ENCODE data around the gene SERGEF. TPM values are rescaled to one million over a fixed set of nuclear protein-coding genes. Genes with fewer than 3 reads are reported as not detected.

The SERGEF gene
- total RNA-seq, 1 experiment from 2014 or later, result 31.7 TPM

DNA sequence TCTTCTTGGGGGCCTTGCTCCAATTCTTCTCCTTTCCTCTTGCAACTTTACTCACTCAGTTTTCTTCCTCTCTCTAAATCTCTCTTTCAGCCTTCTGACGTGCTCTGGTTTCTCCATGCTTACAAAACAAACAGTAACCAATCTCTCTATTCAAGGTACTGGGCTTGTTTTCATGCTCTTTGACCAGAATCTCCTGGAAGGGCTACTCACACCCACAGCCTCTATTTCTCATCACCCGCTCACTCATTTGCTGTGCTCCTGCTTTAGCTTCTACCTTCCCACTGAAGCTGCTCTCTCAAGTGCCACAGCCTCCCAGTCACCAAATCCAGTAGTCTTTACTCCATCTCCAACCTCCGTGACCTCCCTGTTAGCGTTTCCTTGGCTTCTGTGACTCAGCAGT lies 60.4 kb downstream of the SERGEF start:
- DNase-seq (ENCODE audit: low read depth), result no peak

DNA sequence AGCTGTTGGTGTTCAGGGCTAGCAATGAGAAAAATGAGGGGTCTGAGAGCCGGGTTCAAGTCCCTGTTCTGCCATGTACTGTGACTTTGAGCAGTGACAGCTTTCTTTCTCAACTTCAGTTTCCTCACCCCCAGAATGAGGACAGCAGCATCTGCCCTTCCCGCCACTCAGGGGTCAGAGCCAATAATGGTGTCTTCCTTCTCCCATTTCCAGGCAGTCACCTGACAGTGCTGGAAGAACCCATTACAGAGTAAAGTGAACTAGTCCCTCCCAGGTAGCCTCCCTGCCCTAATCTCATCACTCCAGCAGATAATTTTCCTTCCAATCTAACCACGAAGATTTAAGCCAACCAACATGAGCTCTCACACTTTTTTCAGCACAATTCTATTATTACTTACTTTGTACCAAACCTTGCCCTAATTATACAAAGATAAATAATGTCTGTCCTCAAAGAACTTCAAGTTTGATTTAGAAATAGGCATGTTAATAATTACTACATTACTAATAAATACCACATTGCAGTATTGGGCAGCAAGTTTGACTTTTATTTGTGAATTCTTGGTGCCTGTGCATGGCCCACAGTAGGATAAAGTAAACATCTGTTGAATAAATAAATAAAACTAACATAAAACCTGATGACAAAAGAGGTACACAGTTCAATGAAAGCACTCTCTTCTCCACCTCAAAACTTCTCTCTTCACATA lies 61.0 kb downstream of the SERGEF start:
- DNase-seq (ENCODE audit: low read depth), result no peak

DNA sequence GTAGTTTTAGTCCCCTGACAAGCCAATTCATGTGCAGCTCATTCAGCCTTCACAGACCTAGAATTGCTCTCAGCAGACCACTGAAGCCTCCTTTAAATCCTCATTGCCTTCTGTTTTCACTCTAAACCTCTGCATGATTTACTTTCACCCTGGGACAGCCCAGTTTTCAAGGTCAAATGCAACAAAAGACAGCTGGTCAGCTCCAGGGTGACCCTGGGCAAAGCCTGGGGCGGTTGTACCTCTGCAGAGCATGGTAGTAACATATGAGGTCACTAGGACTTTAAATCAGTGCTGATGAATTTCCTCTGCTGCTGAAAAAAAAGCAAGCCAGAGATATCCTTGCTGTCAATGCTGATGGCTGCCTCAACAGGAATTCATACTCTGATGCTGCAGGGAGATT lies 62.2 kb downstream of the SERGEF start:
- DNase-seq (ENCODE audit: low read depth), result no peak

DNA sequence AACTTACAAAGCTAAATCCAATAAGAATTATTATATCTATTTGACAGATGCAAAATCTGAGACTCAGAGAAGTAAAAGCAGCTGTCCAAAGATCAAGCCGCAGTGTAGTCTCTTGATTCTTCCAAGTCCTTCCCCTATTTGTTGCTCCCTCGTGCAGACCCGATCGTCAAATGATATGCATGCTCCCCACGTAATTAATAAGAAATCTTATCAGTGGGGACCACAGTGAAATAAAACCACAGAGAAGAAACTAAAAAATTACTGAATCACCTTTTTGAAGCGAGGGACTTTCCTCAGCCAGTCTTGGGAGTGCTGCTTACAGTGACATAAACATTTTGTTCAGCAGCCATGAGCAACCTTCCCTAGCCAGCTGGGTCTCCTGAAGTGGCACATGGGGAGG lies 64.6 kb downstream of the SERGEF start:
- no peak for DNase-seq (ENCODE audit: low read depth)

DNA sequence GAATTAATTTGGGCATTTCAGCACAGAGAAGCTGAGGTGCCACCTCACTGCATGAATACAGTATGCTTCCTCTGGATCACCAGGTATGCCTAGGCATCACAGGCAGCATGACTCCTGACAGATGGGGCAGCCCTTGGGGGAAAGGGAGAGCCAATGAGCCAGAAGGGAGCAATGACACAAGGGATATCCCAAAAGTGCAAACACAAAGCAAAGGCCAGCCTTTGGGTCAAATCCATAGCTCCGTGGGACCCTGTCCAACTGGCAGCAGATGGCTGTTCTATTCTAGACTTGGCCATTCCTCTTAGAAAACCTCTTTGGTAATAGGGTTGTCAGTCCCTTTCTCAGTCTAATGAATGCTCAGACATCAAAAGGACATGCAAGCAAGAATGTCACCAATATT lies 73.3 kb downstream of the SERGEF start:
- no peak for DNase-seq (ENCODE audit: low read depth)

GRCh38 chr11:17936790-17937189 lies 76.1 kb downstream of the SERGEF start:
- no peak for DNase-seq (ENCODE audit: low read depth)

DNA sequence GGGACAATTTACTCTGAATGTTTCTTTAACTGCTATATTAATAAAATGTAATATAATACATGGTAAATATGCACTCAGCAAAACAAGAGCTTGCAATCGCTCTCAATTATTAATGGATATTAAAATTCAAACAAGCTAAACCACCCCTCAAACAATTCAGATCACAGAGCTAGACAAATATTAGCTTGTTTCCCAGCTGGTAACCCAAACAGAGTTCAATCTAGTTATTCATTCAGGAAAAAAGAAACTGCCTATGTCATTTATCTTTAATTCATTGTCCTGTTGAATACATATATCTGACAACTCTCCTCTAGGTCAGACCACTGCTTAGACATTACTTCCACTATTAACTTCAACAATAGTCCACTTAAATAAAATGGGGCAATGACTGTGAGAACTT lies 78.7 kb downstream of the SERGEF start:
- DNase-seq (ENCODE audit: low read depth), result no peak

DNA sequence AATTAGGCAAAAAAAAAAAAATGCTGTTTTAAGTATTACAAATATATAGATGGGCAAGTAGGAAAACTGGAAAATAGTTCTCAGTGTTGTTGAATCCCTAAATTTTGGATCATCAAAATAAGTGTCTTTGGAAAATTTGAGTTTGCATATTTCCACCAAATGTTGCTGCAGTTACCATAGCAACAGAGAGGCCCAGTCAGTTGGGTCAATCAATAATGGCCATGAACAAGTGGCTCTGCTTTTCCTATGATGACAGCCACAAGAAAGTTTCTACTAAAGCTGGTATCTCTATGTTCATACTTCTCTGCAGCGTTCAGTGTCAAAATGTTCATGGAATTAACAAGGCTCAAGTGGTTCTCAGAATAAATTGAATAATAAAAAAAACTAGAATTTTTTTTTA lies 79.1 kb downstream of the SERGEF start:
- DNase-seq (ENCODE audit: low read depth), result no peak

GRCh38 chr11:17932472-17932871 lies 80.4 kb downstream of the SERGEF start:
- no peak for DNase-seq (ENCODE audit: low read depth)

DNA sequence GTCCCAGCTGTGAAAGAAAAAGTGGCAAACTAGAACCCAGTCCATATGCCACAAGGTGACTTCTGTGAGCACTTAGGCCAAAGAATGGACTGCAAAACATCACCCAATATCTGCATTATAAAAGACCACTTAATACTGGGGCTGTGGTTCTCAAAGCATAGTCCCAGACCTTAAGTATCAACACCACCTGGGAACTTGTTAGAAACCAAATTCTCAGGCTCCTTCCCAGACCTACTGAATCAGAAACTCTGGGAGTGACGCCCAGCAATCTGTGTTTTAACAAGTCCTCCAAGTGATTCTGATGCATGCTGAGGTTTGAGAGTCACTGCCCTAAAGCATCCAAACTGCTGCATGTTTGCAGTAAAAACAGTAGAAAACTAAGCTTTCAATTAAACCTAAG lies 81.3 kb downstream of the SERGEF start:
- DNase-seq (ENCODE audit: low read depth), result no peak

- DNase-seq (ENCODE audit: low read depth), result no peak
These were observed 82.2 kb downstream of the SERGEF start for GRCh38 chr11:17930544-17931125.

- DNase-seq (ENCODE audit: low read depth), result no peak
These were observed 83.7 kb downstream of the SERGEF start for GRCh38 chr11:17929171-17929570.

GRCh38 chr11:17927681-17928343 lies 85.0 kb downstream of the SERGEF start:
- DNase-seq (ENCODE audit: low read depth), result no peak

DNA sequence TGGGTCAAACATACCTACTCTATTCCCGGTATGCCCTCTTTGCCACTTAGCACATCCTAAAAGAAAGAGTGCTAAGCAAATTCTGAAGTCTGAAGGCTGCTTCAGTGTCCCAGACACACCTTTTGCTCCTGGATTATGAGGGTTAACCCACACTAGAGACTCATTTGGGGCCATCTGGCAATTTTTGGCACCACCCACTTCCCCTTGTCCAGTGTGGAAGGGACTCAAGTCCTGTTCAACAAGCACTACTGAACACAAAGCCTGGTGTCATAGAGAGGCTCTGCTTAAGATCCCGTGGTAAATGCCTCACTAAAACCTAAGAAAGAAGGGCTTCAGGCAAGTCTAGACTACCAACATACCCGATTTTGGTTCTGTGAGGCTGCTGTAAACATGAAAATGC lies 85.8 kb downstream of the SERGEF start:
- DNase-seq (ENCODE audit: low read depth), result no peak

DNA sequence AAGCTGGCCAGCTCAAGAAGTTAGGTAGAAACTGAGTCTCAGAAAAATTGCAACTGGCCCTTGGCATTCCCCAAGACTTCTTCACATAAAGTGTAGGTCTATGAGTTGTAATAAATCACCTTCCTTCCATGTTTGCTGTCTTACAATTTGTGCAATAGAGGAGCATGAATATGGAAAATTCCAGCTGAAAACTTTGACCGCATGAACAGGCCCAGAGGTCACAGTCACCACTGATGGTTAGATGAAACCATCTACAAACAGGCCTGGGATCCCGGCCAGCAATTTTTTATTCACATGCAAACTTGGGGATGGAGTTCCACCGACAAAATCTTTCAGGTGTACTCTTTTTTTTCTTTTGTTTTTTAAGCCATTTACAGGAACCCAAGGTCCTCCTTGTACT lies 88.1 kb downstream of the SERGEF start:
- DNase-seq (ENCODE audit: low read depth), result no peak

DNA sequence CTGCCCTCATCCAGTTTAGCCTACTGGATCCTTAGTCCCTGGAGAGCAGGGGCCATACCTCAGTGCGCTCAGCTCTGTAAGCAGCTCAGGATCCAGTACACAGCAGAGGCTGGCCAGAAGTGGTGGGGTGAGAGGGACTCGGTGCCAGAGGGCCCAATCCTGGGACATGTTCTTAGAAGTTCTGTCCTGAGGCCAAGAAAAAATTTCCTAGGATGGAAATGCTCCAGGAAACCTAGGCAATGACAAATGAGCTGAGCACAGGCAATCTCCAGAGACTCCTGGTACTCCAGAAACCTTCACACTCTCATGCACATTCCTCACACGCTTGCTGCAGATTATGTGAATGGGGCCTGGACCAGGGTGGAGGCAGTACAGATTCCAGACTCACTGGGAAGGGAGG lies 89.6 kb downstream of the SERGEF start:
- no peak for DNase-seq (ENCODE audit: low read depth)

GRCh38 chr11:17922416-17922788 lies 90.4 kb downstream of the SERGEF start:
- DNase-seq (ENCODE audit: low read depth), result no peak

GRCh38 chr11:17921659-17922415 lies 91.0 kb downstream of the SERGEF start:
- no peak for DNase-seq (ENCODE audit: low read depth)

DNA sequence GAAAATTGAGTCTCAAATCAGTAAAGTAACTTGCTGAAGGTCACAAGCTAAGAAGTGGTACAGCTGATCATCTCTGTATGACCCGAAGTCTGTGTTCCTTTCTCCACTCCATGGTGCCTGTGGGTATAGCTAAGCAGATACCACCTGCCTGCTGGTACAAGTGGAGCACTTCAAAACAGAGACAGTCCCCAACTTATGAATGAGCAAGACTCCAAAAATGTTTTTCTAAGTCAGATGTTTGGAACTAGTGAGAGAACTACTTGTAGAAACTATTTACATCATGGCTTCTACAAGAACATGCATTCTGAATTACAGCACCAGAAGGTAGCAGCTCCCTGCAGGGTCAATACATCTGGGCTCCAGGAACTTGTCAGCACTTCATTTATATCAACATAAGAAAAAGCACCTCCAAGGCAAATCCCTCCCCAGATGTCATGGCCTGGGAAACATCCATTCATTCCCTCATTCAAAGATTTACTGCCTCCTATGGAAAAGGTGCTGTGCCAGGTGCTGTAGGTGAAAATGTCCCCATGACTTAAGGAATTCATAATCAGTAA lies 94.7 kb downstream of the SERGEF start:
- DNase-seq (ENCODE audit: low read depth), result no peak

GRCh38 chr11:17917556-17917955 lies 95.3 kb downstream of the SERGEF start:
- DNase-seq (ENCODE audit: low read depth), result no peak

- no peak for DNase-seq (ENCODE audit: low read depth)
These were observed 97.2 kb downstream of the SERGEF start for GRCh38 chr11:17915500-17916143.

GRCh38 chr11:17914957-17915356 lies 97.9 kb downstream of the SERGEF start:
- DNase-seq (ENCODE audit: low read depth), result no peak
